NOMO-1 treated with dmso at 0.1 percent for 144 hours (cell line): ENCODE data around the gene CYS1.
"Not testable (repeated sequence)": the region's sequence is repeated elsewhere in the genome, so short reads cannot be mapped to it uniquely, and the experiment has no call there.

Experiments used
- DNase-seq: peaks from one replicate; lab custom pipeline; 2025; ENCODE audit not compliant: unreplicated experiment; lab: John Stamatoyannopoulos, UW

The CYS1 gene, protein sequence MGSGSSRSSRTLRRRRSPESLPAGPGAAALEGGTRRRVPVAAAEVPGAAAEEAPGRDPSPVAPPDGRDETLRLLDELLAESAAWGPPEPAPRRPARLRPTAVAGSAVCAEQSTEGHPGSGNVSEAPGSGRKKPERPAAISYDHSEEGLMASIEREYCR

DNA sequence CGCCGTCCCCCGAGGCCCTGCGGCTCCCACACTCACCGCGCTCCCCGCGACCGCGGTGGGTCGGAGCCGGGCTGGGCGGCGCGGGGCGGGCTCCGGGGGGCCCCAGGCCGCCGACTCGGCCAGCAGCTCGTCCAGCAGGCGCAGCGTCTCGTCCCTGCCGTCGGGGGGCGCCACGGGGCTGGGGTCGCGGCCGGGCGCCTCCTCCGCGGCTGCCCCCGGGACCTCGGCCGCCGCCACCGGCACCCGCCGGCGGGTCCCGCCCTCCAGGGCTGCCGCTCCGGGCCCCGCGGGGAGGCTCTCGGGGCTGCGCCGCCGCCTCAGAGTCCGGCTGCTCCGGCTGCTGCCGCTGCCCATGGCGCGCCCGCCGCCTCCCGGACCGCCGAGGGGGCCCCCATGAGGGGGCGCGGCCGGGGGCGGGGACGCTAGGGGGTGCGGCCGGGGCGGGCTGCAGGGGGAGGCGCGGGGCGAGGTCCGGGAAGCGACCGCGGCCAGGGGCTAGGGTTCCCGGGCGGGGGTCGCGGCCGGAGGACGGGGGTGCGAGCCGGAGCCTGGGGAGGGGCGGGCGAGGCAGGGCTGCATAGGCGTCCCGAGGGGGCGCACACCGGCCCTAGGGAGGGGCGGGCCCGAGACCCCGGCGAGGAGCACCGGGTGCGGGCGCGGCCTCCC, at the start of gene CYS1:
TSS of gene CYS1 (minus strand) at position 542 of the 666 bp plus-strand sequence. CDS start at position 354, 188 bp downstream.
- no peak for DNase-seq

DNA sequence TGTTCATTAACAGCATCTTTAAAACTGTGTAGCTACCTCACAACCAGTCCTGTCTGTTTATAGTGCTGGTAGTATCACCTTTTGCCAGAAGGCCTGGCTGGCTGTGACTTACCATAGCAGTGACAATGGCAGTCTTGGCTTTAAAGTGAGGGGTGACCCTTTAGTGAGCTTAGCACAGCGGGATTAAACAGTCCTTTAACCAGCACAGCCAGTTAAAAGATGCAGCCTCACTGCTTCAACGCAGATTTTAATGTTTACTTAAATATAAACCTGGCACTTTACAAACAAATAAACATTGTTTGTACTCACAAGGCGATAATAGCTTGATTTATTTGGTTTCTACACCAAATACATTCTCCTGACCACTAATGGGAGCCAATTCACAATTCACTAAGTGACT, 49.3 kb upstream of the CYS1 start:
- no peak for DNase-seq

DNA sequence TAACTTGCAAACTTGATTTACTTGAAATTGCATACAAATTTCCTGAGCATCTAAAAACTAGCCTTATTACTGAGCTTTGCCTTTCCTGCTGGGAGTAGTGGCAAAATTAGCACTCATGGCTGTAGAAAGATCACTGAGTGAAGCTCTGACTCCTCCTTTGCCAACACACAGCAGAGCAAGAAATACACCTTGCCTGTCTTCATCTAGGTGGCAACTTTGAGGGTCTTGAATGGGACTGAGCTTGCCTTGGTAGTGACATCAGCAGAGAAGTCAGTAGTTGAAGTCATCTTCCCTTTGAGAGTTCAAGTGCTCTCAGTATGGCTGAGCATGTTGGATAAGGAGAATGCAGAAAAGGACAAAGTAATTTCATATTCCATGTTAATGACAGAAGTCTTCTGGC, 48.2 kb upstream of the CYS1 start:
- DNase-seq: no peak

DNA sequence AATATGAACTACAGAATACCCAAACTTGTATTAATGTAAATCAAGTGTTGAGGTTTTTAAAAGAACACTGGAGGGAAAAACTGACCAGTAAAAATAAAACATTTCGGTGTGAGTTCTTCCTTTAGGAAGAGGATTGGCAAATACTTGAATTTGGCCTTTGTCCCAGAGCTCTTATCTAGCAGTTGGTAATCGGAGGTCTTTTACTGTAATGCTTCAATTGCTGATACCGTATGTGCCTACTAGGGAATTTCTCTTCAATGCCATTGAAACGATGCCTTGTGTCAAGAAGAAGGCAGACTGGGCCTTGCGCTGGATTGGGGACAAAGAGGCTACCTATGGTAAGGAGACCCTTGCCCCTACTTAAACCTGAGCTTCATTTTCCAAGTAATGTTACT, 46.4 kb upstream of the CYS1 start:
- DNase-seq: no peak

DNA sequence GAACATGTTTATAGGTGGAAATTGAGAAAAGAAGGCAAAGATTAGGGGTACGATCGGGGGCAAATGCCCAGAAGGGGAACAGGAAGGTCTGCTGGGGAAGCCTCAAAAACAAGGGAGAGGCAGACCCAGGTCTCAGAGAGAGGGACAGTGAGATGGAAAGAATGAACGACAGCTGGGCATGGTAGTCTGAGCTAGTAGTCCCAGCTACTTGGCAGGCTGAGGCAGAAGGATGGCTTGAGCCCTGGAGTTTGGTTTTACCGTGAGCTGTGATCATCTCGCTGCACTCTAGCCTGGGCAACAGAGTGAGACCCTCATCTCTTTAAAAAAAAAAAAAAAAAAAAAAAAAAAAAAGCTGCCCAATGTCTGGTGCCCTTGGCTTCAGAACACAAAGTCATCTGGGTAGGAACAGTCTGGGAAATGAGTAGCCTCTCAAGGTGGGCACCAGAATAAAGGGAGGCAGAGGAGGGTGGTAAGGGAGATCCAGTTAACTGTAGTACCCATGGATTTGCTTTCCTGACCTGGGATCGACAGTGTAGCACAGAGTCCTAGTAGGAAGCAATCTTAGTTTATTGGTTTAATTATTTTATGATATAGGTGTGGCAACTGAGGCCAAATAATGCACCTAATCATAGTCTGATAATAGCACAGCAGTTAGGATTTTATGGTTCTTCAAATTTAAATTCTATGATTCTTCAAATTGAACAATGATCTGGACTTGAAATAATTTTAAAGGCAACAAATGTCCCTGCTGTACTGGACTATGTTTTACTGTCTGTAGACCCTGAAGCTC, 45.8 kb upstream of the CYS1 start:
- DNase-seq: no peak

DNA sequence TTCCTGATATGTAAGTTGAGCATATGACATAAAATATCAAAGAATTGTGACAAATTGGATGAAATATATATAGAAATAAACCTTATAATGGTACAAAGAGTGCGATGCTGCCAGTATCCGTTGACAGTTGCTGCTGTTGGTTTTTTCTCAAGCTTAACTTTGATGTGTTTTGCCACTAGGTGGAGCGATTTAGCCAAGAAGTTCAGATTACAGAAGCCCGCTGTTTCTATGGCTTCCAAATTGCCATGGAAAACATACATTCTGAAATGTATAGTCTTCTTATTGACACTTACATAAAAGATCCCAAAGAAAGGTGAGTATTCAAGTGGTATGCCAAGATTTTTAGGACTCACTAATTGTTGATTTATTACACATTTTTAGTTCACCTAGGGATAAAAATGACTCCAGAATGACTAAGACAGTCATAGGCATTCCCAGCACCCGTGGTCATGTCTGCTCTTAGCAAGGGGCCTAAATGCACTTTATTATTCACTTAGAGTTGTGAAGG, 44.4 kb upstream of the CYS1 start:
- peak; percentile 25 for DNase-seq

DNA sequence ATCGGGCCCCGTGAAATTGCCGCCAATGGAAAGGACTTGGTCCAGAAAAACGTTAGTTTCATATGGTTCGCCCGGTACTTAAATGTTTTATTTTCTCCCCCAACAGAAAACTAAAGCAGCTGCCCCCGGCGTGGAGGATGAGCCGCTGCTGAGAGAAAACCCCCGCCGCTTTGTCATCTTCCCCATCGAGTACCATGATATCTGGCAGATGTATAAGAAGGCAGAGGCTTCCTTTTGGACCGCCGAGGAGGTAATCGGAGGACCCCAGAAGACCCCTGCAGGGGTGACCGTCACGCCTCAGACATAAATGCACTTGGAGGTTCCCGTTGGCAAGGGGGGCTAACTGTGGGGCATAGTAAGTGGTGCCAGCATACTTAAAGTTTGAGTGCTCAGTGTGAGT, 43.1 kb upstream of the CYS1 start:
- DNase-seq: no peak

DNA sequence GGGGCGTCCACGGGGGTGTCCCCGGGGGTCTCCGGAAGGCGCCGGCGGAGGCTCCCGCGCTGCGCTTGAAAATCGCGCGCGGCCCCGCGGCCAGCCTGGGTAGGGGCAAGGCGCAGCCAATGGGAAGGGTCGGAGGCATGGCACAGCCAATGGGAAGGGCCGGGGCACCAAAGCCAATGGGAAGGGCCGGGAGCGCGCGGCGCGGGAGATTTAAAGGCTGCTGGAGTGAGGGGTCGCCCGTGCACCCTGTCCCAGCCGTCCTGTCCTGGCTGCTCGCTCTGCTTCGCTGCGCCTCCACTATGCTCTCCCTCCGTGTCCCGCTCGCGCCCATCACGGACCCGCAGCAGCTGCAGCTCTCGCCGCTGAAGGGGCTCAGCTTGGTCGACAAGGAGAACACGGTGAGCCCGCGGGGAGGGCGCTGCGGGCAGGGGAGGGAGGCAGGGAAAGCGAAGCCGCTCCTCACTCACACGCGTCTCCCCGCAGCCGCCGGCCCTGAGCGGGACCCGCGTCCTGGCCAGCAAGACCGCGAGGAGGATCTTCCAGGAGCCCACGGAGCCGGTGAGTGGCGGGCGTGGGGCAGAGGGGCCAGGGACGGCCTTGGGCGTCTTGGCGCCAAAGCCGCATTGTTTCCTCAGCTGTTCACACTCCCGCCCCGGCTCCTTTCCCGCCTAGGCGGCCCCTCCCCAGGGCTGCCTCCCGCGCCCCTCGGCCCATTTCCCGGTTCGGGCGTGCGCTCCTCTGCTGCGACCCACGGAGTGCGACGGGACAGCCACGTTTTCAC, 42.5 kb upstream of the CYS1 start, which contains the start of gene RRM2:
TSS of gene RRM2 (plus strand) at position 240 of the 781 bp plus-strand sequence. CDS start at position 300, 60 bp downstream.
- peak; percentile 94 for DNase-seq

DNA sequence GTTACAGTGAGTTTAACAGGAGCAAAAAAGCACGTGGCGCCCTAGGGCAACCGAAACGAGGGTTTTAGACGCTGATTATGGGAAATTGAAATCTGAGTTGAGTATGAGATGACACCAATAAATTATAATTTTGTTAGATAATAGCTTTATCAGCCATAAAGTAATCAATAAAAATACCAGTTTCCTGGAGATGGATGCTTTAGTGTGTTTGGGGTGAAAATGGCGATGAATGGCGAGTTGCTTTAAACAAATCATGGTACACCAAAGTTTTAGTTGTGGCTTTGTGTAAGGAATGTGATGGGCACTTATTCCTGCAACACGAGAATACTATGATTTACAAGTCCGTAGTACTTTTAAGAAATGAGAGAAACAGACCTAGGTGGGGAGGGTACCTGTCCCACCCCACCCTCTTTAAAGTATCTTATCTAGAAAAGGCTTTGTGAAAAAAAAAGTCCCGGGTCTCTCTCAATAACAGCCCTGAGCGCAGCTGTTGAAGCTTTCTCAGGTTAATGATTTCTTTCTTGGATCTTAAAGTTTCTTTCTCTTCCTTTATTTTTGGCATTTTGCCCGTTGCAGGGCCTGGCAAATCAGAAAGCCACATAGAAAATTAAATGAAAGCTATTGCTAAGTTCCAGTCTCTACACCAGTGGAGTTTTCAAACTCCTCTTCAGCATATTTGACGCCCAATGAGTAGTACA, 40.8 kb upstream of the CYS1 start:
- no peak for DNase-seq

DNA sequence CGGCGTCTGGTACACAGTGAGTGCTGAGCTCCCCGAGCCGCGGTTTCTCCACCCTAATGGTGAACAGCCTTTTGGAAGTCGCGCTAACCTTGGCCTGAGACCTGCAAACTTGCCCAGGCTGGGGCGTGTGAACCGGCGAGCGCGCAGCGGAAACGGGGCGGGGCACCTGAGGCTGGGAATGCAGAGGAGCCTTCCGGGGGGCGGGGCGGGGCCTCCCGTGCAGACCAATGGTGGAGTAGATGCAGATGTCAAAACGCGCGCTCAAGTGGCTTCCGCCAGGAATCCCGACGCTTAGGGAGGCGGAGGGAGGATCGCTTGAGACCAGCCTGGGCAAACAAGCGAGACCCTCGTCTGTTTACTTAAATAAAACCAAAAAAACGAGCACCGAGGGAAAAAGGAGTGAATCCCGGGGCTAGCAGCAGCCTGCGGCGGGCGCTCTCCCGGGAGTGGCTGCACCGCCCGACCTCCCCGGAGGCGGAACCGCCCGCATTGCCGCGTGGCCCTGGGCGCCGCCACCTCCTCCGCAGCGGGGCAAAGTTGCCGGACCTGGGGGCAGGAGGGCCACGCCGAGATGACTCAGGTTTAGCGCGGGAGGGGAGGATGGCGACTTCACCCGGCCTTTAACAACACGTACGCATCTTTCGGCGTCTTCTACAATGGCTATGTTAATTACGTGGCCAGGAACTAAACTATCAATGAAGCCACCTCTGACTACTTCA, 40.1 kb upstream of the CYS1 start:
- DNase-seq: peak; percentile 85

DNA sequence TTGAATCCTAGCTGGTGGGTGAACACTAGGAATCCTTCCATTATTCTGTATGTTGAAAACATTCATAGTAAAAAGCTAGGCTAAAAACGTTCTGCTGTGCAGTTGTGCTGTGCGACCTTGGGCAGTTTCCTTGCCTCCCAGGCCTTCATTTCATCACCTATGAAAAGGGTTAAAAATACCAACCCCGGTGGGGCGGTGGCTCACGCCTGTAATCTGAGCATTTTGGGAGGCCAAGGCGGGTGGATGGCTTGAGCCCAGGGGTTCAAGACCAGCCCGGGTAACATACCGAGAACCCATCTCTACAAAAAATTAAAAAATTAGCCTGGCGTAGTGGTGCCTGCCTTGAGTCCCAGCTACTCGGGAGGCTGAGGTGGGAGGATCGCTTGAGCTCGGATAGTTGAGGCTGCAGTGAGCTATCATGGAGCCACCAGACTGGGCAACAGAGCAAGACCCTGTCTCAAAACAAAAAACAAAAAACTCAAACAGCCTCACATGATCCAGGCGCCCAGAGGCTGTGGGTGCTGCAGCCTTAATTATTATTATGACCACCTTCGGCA, 39.5 kb upstream of the CYS1 start:
- DNase-seq: no peak

DNA sequence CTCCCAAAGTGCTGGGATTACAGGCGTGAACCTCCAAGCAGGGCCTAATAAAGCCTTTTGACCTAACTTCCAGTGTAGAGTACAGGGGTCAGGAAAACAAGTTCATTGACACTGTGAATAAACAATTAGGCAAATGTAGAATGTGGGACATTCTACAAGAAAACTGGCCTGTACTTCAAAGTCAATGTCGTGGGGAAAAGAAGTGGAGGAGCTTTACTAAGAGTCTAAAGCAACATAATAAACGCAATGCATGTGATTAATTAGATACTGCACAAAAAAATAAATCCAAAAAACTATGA, 38.8 kb upstream of the CYS1 start:
- DNase-seq: no peak

DNA sequence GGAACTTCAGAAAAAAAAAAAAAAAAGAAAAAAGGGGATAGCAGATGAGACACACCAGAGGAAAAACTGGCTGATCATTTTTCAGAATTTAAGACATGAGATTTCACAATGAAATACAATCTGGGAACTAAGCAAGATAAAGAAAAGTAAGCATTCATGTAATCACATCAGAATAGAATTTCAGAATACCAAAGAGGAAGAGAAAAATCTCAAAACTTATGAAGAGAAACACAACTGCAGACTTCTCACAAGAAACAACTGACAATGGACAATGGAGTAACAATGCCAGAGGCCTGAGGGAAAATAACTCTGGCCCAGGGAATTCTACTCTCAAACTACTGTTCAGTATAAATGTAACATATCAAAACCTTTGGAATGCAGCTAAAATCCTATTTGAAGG, 29.1 kb upstream of the CYS1 start:
- DNase-seq: no peak

DNA sequence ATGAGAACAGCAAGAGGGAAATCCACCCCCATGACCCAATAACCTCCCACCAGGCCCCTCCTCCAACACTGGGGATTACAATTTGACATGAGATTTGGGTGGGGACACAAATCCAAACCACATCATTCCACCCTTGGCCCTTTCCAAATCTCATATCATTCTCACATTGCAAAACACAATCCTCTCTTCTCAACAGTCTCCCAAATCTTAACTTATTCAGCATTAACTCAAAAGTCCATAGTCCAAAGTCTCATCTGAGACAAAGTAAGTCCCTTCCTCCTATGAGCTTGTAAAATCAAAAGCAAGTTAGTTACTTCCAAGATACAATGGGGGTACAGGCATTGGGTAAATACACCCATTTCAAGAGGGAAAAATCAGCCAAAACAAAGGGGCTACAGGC, 24.7 kb upstream of the CYS1 start:
- DNase-seq: not testable (repeated sequence)

DNA sequence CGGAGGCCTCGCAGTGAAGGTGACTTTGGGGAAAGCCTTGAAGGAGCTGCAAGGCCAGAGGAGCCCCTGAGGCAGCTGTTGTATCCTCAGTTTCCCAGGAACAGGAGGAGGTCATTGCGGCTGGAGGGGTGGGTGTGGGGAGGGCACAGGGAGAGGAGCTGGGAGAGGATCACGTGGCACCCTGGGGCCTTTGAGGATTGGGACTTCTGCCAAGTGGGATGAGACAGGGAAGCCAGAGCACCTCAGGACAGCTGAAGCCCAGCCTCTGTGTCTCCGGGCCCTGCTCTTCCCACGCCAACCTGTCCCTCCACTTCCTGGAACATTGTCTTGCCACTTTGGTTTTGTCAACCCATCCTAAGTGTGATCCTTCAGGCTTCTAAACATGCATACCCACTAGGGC, 23.0 kb upstream of the CYS1 start:
- DNase-seq: no peak

DNA sequence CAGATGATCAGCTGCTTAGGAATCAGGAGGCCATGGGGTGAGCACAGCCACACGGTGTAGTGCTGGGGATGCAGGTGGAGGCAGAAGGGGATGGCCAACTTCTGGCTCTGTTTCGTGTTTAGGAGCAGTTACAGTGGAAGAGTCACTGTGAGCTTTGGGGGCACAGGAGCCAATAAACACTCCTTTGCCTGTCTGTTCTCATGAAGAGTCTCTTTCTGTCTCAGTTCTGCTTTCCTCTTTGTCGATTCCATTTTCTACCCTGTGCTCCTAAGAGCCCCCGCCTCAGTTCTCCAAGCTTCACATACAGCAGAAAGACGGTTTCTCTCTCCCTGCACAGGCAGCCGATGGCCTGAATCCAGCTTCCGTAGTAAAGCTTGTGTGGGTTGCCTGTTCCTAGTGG, 21.3 kb upstream of the CYS1 start:
- no peak for DNase-seq

DNA sequence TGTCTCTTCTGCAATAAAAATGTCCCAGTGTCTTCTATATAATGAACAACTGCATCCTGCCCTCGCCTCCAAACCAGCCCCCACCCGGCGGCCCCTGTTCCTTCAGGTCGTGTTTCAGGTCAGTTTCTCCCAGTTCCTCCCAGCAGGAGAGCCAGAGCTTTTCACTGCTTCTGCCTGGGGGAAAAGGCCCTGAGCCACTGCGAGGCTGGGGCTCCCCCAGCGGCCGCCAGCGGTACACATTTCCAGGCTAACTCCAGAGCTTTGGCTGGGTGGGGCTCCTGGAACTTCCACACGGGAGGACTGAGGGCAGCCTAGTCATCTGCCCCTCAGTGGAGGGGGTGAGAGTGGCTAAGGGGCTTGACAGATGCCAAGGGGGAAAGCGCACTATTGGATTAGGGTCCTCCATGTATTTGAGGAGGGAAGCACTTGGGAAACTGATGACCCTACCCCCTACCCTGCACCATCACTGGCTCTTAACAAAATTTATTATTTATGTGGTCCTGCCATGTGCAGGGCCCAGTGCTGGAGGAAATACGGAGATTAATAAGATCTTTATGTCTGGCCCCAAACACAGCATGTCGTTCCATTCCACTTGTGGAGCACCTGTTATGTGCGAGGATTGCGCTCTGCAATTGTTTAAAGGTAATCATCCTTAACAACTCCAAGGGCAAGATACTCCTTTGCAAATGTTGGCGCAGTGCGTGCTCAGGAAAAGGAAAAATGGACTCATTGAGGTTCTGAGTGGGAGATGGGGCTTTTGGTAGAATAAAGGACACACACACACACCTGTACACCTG, 17.3 kb upstream of the CYS1 start:
- DNase-seq: peak; percentile 19

DNA sequence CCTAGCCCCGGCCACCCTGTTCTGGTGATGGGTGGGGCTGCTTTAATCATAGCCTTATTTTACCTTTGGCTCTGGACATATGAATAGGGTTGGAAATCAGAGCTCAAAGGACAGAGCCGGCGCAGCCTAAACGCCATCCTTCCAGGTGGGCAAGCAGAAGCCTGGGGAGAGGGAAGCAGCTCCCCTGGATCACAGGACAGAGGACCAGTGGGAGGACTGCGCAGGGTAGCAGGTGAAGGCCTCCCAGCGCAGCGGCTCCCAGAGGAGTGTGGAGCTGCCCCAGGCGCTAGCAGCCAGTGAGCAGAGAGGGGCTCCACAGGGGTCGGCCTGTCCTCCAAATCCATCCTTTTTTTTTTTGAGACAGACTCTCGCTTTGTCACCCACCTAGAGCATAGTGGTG, 16.4 kb upstream of the CYS1 start:
- no peak for DNase-seq

DNA sequence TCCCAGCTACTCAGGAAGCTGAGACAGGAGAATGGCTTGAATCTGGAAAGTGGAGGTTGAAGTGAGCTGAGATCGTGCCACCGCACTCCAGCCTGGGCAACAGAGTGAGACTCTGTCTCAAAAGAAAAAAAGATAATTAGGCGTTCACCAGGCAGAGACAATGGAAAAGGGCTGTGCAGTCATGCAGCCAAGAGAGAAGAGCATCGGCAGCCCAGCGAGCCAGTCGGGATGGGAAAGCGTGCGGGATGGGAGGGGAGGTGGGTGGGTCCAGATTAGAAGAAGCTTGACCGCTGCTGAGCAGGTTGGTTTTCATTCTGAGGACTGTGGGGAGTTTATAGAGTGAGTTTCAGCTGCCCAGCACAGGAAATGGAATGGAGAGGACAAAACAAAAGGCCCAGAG, 15.0 kb upstream of the CYS1 start:
- no peak for DNase-seq
